Measurements from ENCODE around the gene ISCU.

DNA sequence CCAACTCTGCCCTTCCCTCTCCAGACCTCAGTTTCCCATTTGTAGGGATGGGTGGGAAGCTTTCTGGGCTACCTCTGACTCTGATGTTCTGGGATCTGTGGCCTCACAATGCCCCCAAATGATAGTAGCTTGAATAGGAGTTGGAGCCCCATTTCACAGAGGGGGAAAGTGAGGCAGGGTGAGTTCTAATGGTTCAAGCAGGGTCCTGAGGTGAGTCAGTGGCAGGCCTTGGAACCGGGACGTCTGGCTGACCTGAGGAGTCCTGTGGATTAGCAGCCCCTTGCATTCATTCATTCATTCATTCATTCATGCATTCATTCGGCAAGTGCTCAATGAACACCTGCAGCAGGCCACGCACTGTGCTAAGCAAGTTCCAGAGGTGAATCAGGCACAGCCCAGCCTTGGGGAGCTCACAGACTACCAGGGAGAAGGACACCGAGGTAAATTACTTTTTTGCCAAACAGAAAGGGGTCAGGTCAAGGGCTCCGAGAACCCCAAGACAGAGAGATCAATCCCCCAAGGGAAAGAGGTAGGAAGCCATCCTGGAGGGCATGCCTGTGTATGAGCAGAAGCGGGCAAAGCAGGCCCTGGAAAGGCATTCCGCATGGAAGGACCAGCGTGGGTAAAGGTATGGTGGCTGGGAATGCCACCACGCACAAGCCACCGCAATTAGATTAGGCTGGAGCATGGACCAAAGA, 36.3 kb downstream of the ISCU start:
- no peak for TF ChIP-seq CTCF (conservative IDR thresholded peaks at IDR 0.05 in 1 of 2, IDR thresholded peaks at IDR 0.05 in 1 of 2; ENCODE audit: low read depth in 1 of 2, low read length in 2 of 2)
- TF ChIP-seq EZH2 (IDR thresholded peaks at IDR 0.05; ENCODE audit: low read length, missing control alignments): no peak

All from fibroblast of lung (primary cell).